Measurements from ENCODE around the gene PIAS1. TPM values are rescaled to one million over a fixed set of nuclear protein-coding genes. Genes with fewer than 3 reads are reported as not detected.
A peak's percentile ranks its signal among the peaks of the same experiment; 100 is the strongest.
"Not testable (repeated sequence)": the region's sequence is repeated elsewhere in the genome, so short reads cannot be mapped to it uniquely, and the experiment has no call there.

The PIAS1 gene
- polyA plus RNA-seq, 2 of the 4 experiments (the other 2 are of a cell fraction), result 23.2 to 49.5 TPM

DNA sequence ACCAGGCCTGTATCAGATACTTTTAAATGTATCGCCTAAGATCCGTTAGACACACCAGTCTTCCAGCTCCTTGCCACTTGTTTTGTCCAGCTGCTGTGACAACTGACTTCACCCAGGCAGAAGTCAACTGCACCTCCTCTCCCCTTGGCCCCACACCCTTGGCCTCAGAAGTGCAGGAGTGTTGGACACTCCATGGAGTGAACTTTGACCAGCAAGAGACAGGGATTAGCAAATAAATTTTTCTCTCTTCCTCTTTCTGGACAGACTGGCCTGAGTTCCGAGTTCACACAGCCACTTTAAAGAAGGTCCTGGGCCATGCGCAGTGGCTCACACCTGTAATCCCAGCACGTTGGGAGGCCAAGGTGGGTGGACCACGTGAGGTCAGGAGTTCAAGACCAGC is 178.3 kb downstream of the PIAS1 start:
- no peak for DNase-seq (ENCODE audit: low read depth in 1 of 2, low spot score in 1 of 2)
- POLR2A ChIA-PET, result no interaction called here
- Histone ChIP-seq H3K4me2 (peak overlapping the region; percentile 27; the same call in 1 of the 3 replicates), H3K27ac (no peak overlapping the region), H3K9me3 (no peaks in the 10 kb centered on the region), H3K4me1 (peaks cover 22% of the 10 kb centered on the region), H3K4me3 (no peak overlapping the region)
- TF ChIP-seq HOXB13 (CRISPR knock-in tag; IDR thresholded peaks at IDR 0.05; ENCODE audit: low read depth), result no peak
- TF ChIP-seq PBX3 (IDR thresholded peaks at IDR 0.05), result no peak
- TF ChIP-seq SREBF2 (IDR thresholded peaks at IDR 0.05), result no peak
- CTCF ChIA-PET, result interaction anchor here (0.6 to 1.7 kb wide), 4 partner anchors 9 to 1244 kb away, joined by 3 to 6 read pairs (median 4); no protein-coding TSS in a partner anchor
- WGBS (ENCODE audit: missing lambda C conversion rate), result 71% methylated on average over 6 of the region's 6 CpGs
- no peak for ATAC-seq
- no peak for FAIRE-seq

- DNase-seq (ENCODE audit: low read depth in 1 of 2, low spot score in 1 of 2) (no peak), ATAC-seq (no peak), FAIRE-seq (no peak)
- TF ChIP-seq CHD2 (IDR thresholded peaks at IDR 0.05; ENCODE audit: low read length, partially characterized antibody), result no peak
- CTCF ChIA-PET, result interaction anchor here (0.6 to 1.2 kb wide), 2 partner anchors 20 to 1244 kb away, joined by 3 to 4 read pairs; no protein-coding TSS in a partner anchor
- Histone ChIP-seq H3K27ac (no peak overlapping the region), H3K4me3 (no peak overlapping the region), H3K9me3 (no peaks in the 10 kb centered on the region), H3K4me2 (peak overlapping the region; percentile 27; the same call in 1 of the 3 replicates), H3K4me1 (peaks cover 17% of the 10 kb centered on the region)
- POLR2A ChIA-PET, result no interaction called here
- WGBS (ENCODE audit: missing lambda C conversion rate), result 86% methylated on average over 6 of the region's 6 CpGs
Observed at GRCh38 chr15:68232937-68233336, 178.8 kb downstream of the PIAS1 start.

GRCh38 chr15:68234060-68234459 is 179.9 kb downstream of the PIAS1 start:
- TF ChIP-seq TFCP2L1 (CRISPR knock-in tag; IDR thresholded peaks at IDR 0.05), result no peak
- TF ChIP-seq CHD2 (IDR thresholded peaks at IDR 0.05; ENCODE audit: low read length, partially characterized antibody), result no peak
- no peak for TF ChIP-seq SMC3 (IDR thresholded peaks at IDR 0.05)
- no peak for TF ChIP-seq PHF8 (IDR thresholded peaks at IDR 0.05; ENCODE audit: borderline replicate concordance, low read depth)
- no peak for TF ChIP-seq HOXB13 (CRISPR knock-in tag; IDR thresholded peaks at IDR 0.05; ENCODE audit: low read depth)
- TF ChIP-seq HDAC2 (IDR thresholded peaks at IDR 0.05), result no peak
- no peak for TF ChIP-seq RCOR1 (IDR thresholded peaks at IDR 0.05; ENCODE audit: low read depth, low read length)
- no peak for TF ChIP-seq FOXS1 (CRISPR knock-in tag; IDR thresholded peaks at IDR 0.05)
- TF ChIP-seq HOXA7 (CRISPR knock-in tag; IDR thresholded peaks at IDR 0.05), result no peak
- TF ChIP-seq, protein P1, sequence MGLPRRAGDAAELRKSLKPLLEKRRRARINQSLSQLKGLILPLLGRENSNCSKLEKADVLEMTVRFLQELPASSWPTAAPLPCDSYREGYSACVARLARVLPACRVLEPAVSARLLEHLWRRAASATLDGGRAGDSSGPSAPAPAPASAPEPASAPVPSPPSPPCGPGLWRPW (IDR thresholded peaks at IDR 0.05), result no peak
- TF ChIP-seq RNF2 (IDR thresholded peaks at IDR 0.05; ENCODE audit: borderline replicate concordance, low read depth), result no peak

GRCh38 chr15:68234520-68234919 is 180.4 kb downstream of the PIAS1 start:
- H3K27ac ChIP-seq; H3K4me2 ChIP-seq; FAIRE-seq; DNase-seq (ENCODE audit: low read depth in 1 of 2, low spot score in 1 of 2); ATAC-seq; H3K4me3 ChIP-seq; POLR2A ChIA-PET; H3K9me3 ChIP-seq: not testable (repeated sequence)
- peaks cover 11% of the 10 kb centered on the region for H3K4me1 ChIP-seq
- CTCF ChIA-PET, result interaction anchor here (1.0 to 2.2 kb wide), 5 partner anchors 19 to 72 kb away, joined by 3 to 6 read pairs (median 4); no protein-coding TSS in a partner anchor
- WGBS (ENCODE audit: missing lambda C conversion rate), result 90% methylated on average over 9 of the region's 9 CpGs

More at GRCh38 chr15:68234060-68234459, 179.9 kb downstream of the PIAS1 start:
- WGBS (ENCODE audit: missing lambda C conversion rate), result 93% methylated on average over 6 of the region's 6 CpGs
- no peak for ATAC-seq
- no peak overlapping the region for H3K4me2 ChIP-seq
- no peak overlapping the region for H3K27ac ChIP-seq
- H3K4me3 ChIP-seq, result no peak overlapping the region
- peaks cover 11% of the 10 kb centered on the region for H3K4me1 ChIP-seq
- no peak for DNase-seq (ENCODE audit: low read depth in 1 of 2, low spot score in 1 of 2)
- FAIRE-seq, result no peak
- ChIA-PET POLR2A (no interaction called here), CTCF (interaction anchor here (1.2 to 1.4 kb wide), 2 partner anchors 23 kb away, joined by 3 to 4 read pairs; no protein-coding TSS in a partner anchor)
- no peaks in the 10 kb centered on the region for H3K9me3 ChIP-seq

DNA sequence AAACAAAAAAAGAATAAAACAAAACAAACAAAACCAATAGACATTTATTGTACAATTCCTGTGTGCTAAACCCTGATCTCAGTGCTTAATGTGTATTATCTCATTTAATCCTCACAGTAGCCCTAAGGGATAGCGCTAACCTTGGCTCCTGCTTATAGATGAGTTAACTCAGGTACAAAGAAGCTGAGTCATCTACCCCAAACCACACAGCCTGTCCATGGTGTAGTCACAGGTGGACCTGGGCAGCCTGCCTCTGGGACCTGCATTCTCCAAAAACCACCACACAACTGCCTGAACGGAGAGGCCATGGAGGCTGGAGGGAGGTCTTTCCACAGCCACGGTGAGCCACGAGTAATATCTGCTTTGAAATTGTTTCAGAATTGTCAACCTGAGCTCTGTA is 180.9 kb downstream of the PIAS1 start:
- Histone ChIP-seq H3K4me2 (no peak overlapping the region), H3K9me3 (no peaks in the 10 kb centered on the region), H3K4me3 (no peak overlapping the region), H3K27ac (no peak overlapping the region), H3K4me1 (peaks cover 11% of the 10 kb centered on the region)
- ChIA-PET CTCF (interaction anchor here (1.0 to 2.2 kb wide), 6 partner anchors 9 to 72 kb away, joined by 3 to 6 read pairs (median 4); no protein-coding TSS in a partner anchor), POLR2A (no interaction called here)
- WGBS (ENCODE audit: missing lambda C conversion rate), result 44% methylated on average over 4 of the region's 4 CpGs
- DNase-seq (ENCODE audit: low read depth in 1 of 2, low spot score in 1 of 2), result no peak
- TF ChIP-seq MAFK (IDR thresholded peaks at IDR 0.05; ENCODE audit: partially characterized antibody) (peak; percentile 15), NR3C1 (IDR thresholded peaks at IDR 0.05) (no peak)
- FAIRE-seq, result no peak
- no peak for ATAC-seq
